NAMALWA (cell line): ENCODE data around the gene TRAF4.
"Not testable (repeated sequence)": the region's sequence is repeated elsewhere in the genome, so short reads cannot be mapped to it uniquely, and the experiment has no call there.

Experiments used
- DNase-seq: peaks from one replicate; pipeline ENCODE4 v3.0.0-alpha.2; 2015; ENCODE audit warnings: low spot score

The TRAF4 gene

DNA sequence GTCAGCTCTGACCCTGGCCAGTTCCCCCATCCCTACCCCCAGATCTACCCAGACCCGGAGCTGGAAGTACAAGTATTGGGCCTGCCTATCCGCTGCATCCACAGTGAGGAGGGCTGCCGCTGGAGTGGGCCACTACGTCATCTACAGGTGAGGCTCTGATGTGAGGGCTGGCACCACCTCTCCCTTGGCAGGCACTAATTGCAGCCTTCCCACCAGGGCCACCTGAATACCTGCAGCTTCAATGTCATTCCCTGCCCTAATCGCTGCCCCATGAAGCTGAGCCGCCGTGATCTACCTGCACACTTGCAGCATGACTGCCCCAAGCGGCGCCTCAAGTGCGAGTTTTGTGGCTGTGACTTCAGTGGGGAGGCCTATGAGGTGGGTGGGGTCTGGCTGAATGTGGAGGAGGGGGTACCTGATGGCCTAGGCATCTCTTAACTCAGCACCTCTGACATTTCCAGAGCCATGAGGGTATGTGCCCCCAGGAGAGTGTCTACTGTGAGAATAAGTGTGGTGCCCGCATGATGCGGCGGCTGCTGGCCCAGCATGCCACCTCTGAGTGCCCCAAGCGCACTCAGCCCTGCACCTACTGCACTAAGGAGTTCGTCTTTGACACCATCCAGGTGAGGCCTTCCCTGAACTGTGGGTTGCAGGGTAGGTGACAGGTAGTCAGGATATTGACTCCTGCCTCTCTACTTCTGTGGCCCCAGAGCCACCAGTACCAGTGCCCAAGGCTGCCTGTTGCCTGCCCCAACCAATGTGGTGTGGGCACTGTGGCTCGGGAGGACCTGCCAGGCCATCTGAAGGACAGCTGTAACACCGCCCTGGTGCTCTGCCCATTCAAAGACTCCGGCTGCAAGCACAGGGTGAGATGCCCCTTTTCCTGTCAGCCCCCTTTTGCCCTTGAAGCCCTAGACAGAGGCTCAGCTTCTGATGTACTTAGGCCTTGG is 4.3 kb downstream of the TRAF4 start:
- no peak for DNase-seq

- no peak for DNase-seq
These were observed 5.2 kb downstream of the TRAF4 start for GRCh38 chr17:28748852-28749515.

DNA sequence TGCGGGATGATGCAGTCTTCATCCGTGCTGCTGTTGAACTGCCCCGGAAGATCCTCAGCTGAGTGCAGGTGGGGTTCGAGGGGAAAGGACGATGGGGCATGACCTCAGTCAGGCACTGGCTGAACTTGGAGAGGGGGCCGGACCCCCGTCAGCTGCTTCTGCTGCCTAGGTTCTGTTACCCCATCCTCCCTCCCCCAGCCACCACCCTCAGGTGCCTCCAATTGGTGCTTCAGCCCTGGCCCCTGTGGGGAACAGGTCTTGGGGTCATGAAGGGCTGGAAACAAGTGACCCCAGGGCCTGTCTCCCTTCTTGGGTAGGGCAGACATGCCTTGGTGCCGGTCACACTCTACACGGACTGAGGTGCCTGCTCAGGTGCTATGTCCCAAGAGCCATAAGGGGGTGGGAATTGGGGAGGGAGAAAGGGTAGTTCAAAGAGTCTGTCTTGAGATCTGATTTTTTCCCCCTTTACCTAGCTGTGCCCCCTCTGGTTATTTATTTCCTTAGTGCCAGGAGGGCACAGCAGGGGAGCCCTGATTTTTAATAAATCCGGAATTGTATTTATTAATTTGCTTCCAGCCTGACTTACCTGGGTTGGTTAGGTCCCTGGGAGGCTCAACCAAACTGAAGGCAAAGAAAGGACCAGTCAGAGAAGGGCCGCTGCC is 5.8 kb downstream of the TRAF4 start:
- DNase-seq: no peak

DNA sequence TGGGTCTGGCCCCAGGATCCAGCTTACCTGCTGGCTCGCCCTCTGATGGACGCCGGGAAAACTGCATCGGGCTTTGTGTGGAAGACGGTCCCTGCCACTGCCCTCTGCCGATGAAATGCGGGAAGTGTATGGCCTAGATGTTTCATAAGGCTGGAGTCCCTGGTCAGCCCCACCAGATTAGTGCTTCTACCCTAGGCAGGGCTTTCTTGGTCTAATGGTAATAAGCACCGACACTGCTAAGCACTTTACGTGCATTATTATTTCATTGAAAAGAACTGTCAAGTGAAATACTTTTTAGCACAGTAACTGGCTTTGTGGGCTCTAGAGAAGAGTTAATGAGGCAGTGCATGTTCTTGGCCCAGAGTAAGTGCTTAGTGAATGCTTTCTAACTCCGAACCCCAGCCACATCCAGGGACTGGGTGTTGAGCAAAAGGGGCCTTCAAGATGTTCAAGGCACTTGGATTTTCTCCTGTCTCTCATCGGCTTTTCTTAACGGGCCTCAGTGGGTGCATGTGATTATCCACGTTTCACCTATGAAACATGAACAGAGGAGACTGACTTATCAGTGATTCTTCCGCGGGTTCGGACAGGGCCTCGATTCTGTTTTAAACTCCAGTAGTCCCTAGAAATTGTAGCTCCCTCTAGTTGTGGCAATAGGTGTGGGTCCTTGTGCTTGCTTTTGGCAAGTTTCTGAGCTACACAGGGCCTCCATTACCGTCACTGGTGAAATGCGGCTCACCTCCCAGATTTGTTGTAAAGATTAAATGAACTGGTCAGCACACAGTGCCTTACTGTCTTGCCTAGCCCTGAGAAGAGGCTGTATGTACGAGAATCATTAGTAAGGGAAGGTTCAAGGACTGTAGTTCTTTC is 6.6 kb downstream of the TRAF4 start:
- peak; percentile 94 for DNase-seq

DNA sequence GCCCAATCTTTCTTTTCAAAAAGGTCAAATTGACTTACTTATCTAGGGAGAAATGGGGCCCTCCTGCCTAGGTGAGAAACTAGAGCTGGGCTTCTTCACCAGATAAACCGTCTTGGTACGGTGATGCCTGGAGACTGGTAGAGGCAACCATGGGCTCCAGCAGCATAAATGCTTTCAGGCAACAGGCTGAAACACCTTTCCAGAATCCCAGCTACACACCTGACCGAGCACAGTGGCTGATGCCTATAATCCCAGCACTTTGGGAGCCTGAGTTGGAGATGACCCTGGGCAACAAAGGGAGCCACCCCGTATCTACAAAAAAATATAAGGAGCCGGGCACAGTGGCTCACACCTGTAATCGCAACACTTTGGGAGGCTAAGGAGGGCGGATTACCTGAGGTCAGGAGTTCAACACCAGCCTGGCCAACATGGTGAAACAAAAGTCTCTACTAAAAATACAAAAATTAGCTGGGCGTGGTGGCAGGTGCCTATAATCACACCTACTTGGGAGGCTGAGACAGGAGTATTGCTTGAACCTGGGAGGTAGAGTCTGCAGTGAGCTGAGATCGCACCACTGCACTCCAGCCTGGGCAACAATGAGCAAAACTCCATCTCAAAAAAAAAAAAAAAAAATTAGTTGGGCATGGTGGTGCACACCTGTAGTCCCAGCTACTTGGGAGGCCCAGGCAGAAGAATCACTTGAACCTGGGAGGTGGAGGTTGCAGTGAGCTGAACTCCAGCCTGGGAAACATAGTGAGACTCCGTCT is 8.0 kb downstream of the TRAF4 start:
- DNase-seq: no peak

GRCh38 chr17:28755486-28755885 is 11.7 kb downstream of the TRAF4 start:
- no peak for DNase-seq

DNA sequence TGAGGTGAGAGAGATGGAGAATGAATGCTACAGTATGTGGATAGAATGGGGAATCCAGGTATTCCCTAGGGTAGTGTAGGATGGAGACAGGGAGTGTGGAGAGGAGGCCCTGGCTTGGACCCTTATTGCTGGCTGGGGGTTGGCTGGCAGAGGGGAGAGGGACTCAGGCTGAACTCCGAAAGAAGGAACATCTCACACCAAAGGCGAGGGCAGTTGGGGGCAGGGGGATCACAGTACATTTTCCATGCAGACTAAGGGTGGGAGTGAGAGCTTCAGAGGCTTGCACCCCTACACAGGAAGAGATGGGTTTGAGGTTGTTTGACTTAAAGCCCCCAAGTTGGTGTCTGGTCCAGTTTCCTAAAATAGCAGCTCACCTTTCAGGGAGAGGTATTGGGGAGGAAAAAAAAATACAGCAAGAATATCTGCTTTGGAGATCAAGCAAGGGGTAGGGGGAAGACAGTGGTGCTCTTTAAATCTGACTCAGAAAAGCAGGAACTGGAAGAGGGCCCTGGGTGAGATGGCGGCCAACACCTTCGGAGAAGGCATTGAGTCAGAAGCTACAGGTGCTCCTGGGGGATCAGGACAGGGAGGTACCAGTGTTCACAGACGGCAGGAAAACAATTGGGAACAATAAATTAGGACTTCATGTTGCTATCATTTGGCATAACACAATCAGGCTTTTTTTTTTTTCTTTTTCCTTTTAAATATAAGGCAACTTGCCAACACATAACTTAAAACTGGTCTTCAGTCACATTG is 12.4 kb downstream of the TRAF4 start:
- no peak for DNase-seq

DNA sequence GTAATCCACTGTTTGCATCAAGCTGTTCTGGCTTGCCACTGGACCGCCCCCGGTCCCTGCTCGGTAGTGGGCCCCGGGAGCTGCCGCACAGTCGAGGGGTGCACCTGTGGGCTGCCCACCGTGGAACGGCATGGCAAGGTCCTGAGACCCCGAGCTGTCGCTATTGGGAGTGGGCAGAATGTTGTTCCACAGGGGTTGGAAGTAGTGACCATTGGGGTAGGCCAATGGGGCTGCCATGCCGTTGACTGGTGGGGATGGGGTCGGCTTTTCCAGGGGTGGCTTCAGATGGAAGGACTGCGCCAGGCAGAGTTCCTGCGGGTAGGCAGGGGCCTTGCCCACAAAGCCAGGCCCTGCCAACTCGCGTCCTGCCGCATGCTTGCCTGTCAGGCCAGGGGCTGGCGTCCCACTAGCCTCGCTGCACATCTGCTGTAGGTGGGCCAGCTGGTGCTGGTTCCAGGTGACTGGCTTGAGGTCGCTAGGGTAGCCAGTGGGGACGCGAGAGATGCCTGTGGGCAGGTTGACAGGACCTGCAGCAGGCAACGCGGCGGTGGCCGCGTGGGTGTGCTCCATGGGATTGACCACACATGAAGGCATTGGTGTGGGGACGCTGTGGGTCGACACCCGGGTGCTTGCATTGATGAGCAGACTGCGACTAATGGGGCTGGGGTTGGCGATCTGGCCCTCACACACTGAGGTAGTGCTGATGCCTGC is 14.8 kb downstream of the TRAF4 start:
- DNase-seq: no peak

GRCh38 chr17:28759256-28759865 is 15.6 kb downstream of the TRAF4 start:
- no peak for DNase-seq

DNA sequence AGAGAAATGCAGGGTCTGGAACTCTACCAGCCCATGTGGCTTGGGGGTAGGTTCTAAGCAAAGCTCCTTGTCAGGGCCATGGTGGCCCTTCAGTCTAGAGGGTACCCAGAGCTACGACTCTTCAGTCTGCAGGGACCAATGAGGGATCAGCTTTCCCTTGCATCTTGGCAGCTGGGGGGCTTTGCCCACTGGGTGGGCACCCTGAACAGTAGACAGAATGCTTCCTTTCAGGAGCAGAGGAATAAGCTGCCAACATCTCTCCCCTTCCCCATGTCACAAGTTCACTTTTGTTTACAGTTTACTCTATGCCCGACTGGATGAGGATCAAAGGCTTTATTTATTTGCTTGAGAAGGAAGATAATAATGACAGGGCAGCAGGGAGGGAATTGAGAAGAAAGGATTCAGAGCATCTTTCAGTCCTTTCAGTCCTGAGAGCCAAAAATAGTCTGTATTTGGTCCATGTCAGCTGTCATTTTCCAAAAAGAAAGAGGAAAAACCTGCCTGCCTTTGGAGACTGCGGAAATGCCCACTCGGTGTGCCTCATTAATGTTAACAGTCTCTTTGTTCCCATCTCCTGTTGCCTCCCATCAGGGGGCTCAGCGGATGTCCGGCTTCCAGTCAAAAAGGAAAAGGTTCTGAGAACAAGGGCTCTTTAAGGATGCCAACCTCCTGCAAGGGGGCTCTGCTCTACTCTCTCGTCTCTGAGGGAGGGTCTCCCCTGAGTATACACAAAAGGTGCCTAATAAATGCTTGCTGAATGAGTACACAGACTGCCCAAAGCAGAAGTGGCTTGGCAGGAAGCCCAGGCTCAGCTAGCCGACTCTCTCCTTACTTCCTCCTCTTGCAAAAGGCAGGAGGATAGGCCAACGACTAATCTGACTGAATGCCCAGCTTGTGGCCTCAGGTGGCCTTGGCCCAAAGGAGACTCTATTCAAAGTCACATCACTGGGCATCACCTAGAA is 17.1 kb downstream of the TRAF4 start:
- no peak for DNase-seq

DNA sequence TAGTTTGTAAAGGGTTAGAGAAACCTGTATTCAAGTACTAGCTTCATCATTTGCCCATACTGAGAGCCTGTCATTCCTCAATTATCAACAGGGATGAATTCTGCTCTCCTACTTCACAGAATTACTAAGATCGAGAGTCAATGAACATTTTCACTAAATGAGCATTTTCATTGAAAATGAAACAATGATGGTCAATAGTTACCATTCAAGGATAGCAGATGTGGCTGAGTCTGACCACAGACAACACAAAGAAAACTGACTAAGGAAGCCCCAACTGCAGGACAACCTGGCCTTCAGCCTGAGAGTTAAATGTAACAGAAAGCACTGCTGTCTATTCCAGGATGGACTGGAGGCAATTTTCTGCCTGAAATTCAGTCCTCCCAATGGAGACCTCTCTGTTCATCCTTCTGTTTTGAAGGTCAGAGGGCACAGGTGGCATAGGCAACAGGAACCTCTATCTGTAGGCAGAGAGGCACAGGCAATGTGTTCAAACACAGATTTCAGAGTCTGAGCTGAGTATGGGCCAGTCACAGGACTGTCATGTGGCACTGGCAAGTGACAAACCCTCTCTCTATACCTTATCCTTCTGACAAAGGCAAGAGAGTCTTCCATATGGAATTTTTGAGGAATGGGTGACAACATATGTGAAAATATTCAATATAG is 19.5 kb downstream of the TRAF4 start:
- no peak for DNase-seq

GRCh38 chr17:28763804-28764266 is 20.0 kb downstream of the TRAF4 start:
- DNase-seq: peak; percentile 88

DNA sequence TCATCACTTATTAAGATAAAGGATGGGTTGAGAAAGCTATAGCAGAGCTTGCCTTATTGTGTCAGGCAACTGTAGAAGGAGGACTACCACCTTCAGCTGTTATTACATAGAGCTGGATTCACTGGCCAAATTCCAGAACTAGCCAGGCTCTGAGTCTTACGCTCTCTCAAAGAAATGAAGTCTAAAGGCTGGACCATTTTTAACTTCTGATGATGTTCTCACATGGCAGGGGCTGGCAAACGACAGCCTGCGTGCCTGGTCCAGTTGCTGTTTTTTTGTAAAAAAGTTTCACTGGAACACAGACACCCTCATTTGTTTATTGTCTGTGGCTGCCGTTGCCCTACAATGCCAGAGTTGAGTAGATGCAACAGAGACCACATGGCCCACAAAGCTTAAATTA is 21.2 kb downstream of the TRAF4 start:
- no peak for DNase-seq

DNA sequence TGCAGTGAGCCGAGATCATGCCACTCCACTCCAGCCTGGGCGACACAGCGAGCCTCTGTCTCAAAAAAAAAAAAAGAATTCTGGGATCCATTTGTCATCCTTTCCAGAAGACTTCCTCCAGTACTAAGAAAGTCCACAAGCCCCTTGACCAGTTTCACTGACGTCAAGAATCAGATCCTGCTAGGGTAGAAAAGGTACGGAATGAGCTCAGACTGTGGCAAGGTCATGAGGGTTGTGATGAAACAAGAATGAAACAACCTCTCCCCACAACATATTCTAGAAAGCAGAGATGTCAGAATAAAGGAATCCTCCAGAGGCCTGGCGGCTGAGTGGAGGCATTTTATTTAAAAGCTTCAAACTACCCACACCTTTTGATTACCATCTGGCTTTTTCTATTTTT is 29.9 kb downstream of the TRAF4 start:
- no peak for DNase-seq

- no peak for DNase-seq
These were observed 30.4 kb downstream of the TRAF4 start for GRCh38 chr17:28774206-28774605.

- DNase-seq: no peak
These were observed 33.4 kb downstream of the TRAF4 start for GRCh38 chr17:28777178-28777577.

- not testable (repeated sequence) for DNase-seq
These were observed 35.8 kb downstream of the TRAF4 start for GRCh38 chr17:28779601-28780000.
